Left renal cortex interstitium (tissue), 4 donors: ENCODE results near the gene TAB3. TPM values are rescaled to one million over a fixed set of nuclear protein-coding genes. Genes with fewer than 3 reads are reported as not detected.

Source experiments
- DNase-seq, 4 donors: peaks; one replicate each; pipeline ENCODE4 v3.0.0-alpha.2; 2013; ENCODE audit warnings: low read depth in 4 of 4, low spot score in 2 of 4, missing footprints in 1 of 4
- polyA plus RNA-seq, 4 donors: library from polyadenylated mRNA; unstranded; fragments of 120-200 nt; gene quantifications; one replicate each; pipeline ENCODE4 v1.2.1, GENCODE V29; 2013; ENCODE audit not compliant: insufficient read length in 4 of 4

Gene TAB3
- polyA plus RNA-seq = 10 to 100 TPM; 26.5 to 37.1 (median 31.9) TPM

DNA sequence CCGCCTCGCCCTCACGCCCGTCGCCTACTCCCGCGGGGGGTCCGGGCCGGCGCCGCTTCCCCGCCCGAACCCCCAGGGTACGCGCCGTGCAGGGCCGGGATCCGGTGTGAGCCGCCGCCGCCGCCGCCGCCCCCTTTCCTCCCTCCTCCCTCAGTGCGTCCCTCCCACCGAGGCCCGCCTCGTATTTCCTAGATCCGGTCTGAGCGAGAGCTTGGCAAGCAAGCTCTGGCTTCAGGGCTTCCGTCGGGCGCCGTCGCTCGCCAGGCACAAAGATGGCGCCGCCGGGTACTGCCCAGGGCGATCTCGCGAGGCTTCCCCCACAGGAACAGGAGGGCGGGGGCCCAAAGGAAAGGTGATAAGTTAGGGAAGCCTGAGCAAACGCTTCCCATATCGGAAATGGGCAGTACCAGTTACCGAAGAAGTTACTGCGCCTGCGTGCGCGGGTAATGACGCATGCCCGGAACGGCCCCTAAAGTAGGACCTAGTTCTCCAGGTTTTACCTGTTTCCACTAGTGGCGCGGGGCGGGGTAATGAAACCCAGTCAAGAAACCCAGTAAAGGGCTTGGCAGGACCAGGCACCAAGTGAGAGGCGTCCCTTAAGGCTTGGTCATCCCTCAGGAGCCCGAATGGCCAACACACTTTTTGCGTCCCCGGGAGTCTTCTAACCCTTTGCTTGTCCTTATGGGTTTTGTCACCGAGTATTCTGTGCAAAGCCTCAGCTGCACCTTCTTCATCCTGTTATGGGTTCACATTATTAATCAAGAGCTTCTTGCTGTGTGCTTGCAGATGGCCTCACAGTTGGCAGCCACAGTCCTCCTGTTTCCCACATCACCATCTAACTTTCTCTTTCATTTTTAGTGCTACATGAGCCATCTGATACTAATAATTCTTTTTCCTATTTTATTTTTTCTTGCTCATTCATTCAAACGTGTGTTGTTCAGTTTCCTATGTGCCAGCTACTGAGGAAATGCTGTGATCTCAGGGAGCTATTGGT, at the start of gene TAB3:
TSS of gene TAB3 (minus strand) at position 108 of the 994 bp plus-strand sequence. CDS start 29,666 bp downstream, outside the sequence.
- peak; percentile 65 to 87 (median 78) for DNase-seq

GRCh38 chrX:30938295-30938694, 49.2 kb upstream of the TAB3 start:
- DNase-seq = no peak

- DNase-seq = no peak
Measured at GRCh38 chrX:30935985-30936384, 46.9 kb upstream of the TAB3 start.

DNA sequence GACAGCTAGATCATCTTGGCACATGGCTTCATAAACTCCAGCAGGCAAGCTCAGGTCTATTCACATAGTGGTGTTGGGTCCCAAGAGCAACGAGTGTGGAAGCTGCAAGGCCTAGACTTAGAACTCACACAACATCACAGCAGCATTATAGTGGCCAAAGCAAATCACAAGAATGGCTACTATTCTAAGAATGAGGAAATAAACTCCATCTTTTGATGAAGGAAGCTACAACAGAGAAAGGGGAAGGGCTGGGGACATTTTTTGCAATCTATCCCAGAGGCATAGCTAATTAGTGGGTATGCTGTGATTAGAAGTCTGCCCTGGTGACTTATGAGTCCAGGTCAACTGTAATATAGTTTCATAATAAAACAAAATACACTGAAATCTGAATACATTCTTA, 42.9 kb upstream of the TAB3 start:
- DNase-seq = no peak

GRCh38 chrX:30930679-30931078, 41.6 kb upstream of the TAB3 start:
- DNase-seq = no peak

DNA sequence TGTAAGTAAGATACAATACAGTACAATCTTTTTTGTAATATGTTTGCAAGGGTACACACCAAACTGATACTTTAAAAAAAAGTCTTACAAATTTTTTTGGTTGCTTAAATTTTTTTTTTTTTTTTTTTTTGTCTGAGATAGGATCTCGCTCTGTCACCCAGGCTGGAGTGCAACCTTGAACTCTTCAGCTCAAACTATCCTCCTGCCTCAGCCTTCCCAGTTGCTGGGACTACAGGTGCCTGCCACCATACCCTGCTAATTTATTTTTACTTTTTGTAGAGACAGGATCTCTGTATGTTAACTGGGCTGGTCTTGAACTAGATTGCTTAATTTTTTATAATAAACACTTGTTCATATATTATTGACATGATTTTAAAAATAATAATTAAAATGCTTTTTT, 41.1 kb upstream of the TAB3 start:
- no peak for DNase-seq

DNA sequence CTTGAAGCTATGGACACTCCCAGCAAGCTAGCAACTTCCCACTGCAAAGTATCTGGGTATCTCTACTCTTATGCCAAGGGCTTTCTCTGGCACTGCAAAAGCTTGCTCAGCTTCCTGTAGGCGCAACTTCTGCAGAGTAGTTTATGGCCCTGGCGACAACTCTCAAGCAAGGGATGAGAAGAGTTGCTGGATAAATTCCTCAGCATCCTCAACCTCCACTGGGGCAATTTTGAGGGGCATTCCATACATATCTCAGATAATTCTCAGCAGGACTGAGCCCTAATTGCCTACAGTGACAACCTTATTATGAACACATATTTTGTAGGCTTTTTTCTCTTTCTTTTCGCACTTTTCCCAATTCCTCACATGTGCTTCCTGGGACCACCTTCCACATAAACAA, 31.2 kb upstream of the TAB3 start:
- no peak for DNase-seq

DNA sequence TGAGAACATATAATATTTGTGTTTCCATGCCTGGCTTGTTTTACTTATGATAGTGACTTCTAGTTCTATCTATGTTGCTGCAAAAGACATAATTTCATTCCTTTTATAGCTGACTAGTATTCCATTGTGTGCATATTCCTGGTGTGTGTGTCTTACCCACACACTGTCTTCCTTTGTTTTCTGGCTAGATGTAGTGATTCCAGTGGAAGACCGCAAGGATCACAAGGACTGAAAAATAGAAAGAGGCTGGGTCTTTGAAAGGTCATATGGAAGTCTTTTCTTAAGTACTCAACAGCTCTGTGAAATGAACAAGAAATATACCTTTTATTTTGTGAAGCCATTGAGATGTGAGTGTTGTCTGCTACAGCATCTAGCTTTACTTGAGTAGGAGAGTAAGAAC, 29.4 kb upstream of the TAB3 start:
- no peak for DNase-seq

DNA sequence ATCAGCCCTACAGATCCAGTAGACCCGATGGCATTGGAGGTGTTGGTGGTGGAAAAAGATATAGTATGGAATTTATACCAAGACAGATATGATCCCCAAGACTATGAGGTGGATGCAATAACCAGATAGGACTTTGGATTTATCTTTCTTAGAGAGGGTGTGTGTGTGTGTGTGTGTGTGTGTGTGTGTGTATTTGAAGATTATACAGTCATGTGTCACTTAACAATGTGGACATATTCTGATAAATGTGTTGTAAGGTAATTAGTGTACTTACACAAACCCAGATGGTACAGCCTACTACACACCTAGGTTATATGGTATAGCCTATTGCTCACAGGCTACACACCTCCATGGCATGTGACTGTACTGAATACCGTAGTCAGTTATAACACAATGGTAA, 24.4 kb upstream of the TAB3 start:
- DNase-seq = no peak

DNA sequence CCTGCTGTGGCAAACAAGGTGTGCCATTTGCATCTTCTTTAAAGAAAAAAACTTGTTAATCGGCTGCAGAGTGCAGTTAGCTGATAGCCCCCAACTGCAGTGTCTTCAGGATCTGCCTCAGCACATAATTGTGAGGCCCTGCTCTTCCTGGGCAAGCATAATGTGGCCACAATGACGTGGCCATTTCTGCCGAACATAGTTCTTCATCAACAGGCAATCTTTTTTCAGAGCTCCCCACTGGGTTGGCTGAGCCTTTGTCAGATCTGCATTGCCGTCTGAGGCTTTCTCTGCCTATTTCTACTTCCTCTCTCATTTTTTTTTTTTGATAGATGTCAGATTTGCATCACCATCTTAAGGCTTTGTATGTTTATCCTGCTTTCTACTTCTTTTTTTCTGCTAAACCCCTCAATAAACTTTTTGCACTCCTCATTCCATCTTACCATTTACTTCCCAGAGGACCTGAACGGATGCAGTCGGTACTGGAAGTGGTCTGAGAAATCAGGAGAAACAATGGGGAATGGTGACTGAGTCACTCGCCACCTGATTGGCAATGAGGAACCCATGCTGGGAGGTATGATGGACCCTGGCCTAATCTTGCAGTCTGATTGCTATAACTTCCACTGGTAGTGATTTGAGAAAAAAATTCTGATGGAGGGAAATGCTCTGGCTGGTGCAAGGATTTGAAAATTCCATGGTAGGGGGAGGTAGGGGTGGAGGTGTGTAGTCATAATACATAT, 21.2 kb upstream of the TAB3 start:
- no peak for DNase-seq

DNA sequence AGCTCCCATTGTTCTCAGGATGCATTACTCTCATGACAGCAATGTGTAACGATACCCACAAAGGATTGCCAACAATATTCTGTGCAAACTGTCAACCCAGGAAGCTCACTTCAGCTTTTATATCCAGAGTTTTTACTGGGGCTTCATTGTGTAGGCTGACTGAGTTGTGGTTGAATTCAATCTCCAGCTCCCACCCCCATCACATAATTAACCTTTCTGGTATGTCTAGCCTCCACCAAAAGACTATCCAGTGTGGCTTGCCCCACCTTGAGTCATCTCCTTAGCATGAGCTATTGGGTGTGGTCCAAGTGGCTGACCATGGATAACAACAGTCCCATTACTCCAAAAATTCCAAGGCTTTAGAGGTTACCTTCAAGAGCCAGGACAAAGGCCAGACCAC, 17.7 kb upstream of the TAB3 start:
- DNase-seq = no peak

- no peak for DNase-seq
Measured at GRCh38 chrX:30905321-30905720, 16.3 kb upstream of the TAB3 start.

GRCh38 chrX:30904632-30905031, 15.6 kb upstream of the TAB3 start:
- DNase-seq = no peak

GRCh38 chrX:30904186-30904585, 15.1 kb upstream of the TAB3 start:
- no peak for DNase-seq

DNA sequence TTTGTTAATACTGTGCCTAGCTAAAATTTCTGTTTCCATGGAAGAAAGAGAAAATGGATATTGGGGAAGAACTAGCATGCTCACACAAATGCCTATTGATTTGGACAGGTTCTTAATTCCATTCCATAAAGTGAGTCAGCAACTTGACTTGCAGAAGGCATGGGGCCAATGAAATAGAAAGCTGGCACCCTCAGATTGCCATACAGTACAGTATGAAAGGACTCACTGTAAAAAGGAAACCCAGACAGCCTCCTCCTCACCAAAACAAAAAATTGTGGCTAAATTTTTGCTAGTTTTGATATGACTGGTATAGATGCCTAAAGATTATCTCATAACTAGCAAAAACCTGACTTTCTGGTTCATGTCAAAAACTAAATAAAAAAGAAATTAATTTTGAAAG, 11.2 kb upstream of the TAB3 start:
- DNase-seq = no peak

DNA sequence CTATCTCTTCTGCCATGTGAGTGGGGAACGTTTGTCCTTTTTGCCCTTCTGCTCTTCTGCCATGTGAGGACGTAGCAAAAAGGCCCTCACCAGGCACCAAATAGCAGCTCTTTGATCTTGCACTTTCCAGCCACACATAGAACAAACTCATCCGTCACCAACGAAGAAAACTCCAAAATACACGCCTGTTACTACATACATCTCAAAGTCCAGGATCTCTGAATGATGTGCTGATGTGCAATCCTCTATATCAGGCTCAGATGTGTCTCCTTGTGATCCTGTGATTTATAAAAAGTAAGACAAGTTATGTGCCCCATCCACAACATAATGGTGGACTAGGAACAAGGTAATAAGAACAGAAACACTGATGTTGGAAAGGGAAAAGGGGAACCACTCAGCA, 9.8 kb upstream of the TAB3 start:
- no peak for DNase-seq

DNA sequence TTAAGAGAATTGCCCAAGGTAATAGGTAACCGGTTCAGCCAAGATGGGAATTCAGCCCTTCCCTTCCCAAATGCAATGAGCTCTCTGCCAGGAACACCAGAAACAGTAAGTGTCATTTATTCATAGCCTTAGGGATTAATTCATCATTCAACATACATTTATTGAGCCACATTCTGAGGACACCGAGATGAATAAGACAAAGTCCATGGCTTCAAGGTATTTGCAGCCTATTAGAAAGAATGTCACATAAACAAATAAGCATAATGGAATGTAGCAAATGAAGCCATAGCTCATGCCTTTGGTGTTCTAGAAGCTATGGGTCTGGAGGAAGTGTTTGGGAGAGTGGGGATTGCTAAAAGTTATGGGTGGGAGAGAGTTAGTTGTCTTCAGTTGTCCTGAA, 6.3 kb upstream of the TAB3 start:
- DNase-seq = no peak

DNA sequence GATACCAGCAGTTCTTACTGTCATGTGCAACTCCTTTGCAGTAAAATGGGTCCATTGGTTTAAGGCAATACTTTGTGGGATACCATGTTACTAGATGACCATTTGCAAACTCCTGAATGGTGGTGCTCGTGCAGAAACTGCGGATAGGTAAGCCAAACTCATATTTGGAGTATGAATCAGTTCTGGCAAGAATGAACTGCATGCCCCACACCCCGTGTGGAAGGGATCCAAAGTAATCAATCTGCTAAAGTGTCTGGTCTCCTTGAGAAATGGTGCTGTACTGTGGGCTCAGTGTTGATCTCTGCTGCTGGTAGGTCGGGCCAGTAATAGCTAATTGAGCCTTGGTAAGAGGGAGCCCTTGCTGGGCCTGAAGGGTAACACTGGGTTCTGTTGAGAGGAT, 4.2 kb upstream of the TAB3 start:
- DNase-seq = no peak

- no peak for DNase-seq
Measured at GRCh38 chrX:30892591-30892990, 3.5 kb upstream of the TAB3 start.

DNA sequence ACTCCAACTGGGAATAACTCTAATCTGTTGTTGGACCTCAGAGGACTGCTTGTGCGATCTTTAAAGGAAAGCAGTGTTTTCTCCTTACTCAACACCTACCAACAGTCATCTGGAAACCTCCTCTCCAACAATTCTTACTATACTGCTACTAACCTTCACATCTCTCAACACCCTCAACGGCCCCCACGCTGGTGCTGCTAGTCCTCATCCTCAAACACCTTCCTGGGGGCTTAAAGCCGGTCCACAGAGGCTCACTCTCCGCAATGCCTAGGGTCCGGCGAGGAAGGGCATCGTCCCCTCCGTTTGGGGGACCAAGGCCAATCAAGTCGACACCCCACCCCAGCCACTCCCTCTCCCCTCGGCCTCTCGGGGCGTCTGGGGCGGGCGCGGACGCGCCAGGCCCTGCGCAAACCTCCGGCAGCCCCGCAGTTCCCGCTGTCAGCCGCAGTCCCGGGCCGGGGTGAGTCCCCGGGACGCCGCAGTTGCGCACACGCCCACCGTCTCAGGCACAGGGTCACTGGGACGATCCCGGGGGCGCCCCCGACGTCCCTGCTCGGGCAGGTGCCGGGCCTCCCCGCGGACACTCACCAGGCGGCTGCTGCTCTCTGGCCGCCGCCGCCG, 418 bp downstream of the TAB3 start:
- DNase-seq = no peak

DNA sequence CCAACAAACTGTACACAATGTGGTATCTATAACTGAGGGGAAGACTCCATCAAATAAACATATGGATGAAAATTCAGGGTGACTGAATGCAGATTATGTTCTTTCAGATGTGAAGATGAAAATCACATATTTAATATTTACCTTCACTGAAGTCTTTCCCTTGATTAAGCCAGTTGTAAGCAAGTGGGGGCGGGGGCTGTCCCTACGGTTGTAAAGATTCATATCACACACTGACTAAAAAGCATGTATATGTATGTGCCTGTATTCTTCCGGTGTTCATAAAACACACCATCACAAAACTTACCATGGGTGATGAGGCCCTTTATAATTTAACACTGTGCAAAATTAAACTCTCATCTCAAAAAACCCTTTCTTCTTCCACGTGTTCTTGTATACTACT, 1.3 kb downstream of the TAB3 start:
- no peak for DNase-seq
